Hematopoietic multipotent progenitor cell treated with erythropoietin and hydrocortisone succinate and interleukin-3 and kit ligand, for 8 days (in vitro differentiated cells): ENCODE data around the gene LTF.
"Not testable (repeated sequence)": the region's sequence is repeated elsewhere in the genome, so short reads cannot be mapped to it uniquely, and the experiment has no call there.

Source experiments
- DNase-seq: peaks from one replicate; pipeline ENCODE4 v3.0.0-alpha.2; 2015

Gene LTF

GRCh38 chr3:46435081-46435726 is 29.5 kb downstream of the LTF start:
- peak; percentile 64 for DNase-seq

- DNase-seq = peak; percentile 55
Observed at GRCh38 chr3:46433841-46434240, 30.9 kb downstream of the LTF start.

- peak; percentile 97 for DNase-seq
Observed at GRCh38 chr3:46433118-46433517, 31.6 kb downstream of the LTF start.

GRCh38 chr3:46431905-46432304 is 32.8 kb downstream of the LTF start:
- DNase-seq = peak; percentile 51

GRCh38 chr3:46430879-46431278 is 33.8 kb downstream of the LTF start:
- not testable (repeated sequence) for DNase-seq

GRCh38 chr3:46429671-46430070 is 35.0 kb downstream of the LTF start:
- no peak for DNase-seq

GRCh38 chr3:46429250-46429649 is 35.5 kb downstream of the LTF start:
- DNase-seq = no peak

- DNase-seq = peak; percentile 95
Observed at GRCh38 chr3:46427916-46428833, 36.5 kb downstream of the LTF start.

GRCh38 chr3:46427404-46427803 is 37.3 kb downstream of the LTF start:
- peak; percentile 39 for DNase-seq

- peak; percentile 78 for DNase-seq
Observed at GRCh38 chr3:46426476-46426875, 38.2 kb downstream of the LTF start.

GRCh38 chr3:46423588-46423987 is 41.1 kb downstream of the LTF start:
- DNase-seq = no peak

- DNase-seq = peak; percentile 64
Observed at GRCh38 chr3:46422617-46423016, 42.1 kb downstream of the LTF start.

- no peak for DNase-seq
Observed at GRCh38 chr3:46420931-46421330, 43.8 kb downstream of the LTF start.

- no peak for DNase-seq
Observed at GRCh38 chr3:46419816-46420215, 44.9 kb downstream of the LTF start.

GRCh38 chr3:46417841-46418611 is 46.7 kb downstream of the LTF start:
- DNase-seq = no peak

- no peak for DNase-seq
Observed at GRCh38 chr3:46416811-46417510, 47.7 kb downstream of the LTF start.

- peak; percentile 60 for DNase-seq
Observed at GRCh38 chr3:46416125-46416810, 48.4 kb downstream of the LTF start.

GRCh38 chr3:46414739-46415138 is 50.0 kb downstream of the LTF start:
- DNase-seq = no peak

- DNase-seq = no peak
Observed at GRCh38 chr3:46413951-46414350, 50.8 kb downstream of the LTF start.

- DNase-seq = no peak
Observed at GRCh38 chr3:46412786-46413298, 51.9 kb downstream of the LTF start.

- DNase-seq = no peak
Observed at GRCh38 chr3:46411271-46411670, 53.4 kb downstream of the LTF start.

- DNase-seq = no peak
Observed at GRCh38 chr3:46410669-46411068, 54.0 kb downstream of the LTF start.
